Ovary (tissue), 9 donors: ENCODE data around the gene SLC25A38. TPM values are rescaled to one million over a fixed set of nuclear protein-coding genes. Genes with fewer than 3 reads are reported as not detected.

ENCODE experiments used
- DNase-seq, 5 donors: peaks; one replicate each; pipeline ENCODE4 v3.0.0-alpha.2; 2019 to 2020
- H3K27ac ChIP-seq, 2 donors: fragments of 200-600 bp; one replicate each; pipeline versions ENCODE4 v1.5.1 to v1.8.0; 2019 to 2022
- H3K27me3 ChIP-seq: fragments of 200-600 bp; one replicate; pipeline ENCODE4 v1.8.0; 2022
- H3K36me3 ChIP-seq: fragments of 200-600 bp; sonication (generic); one replicate; pipeline ENCODE4 v1.5.1; 2019
- H3K4me1 ChIP-seq: one replicate; pipeline ENCODE4 v1.8.1; 2013; ENCODE audit warnings: mild to moderate bottlenecking, moderate library complexity; ENCODE audit not compliant: insufficient read depth
- H3K4me3 ChIP-seq: fragments of 200-600 bp; sonication (generic); one replicate; pipeline ENCODE4 v1.5.1; 2017
- H3K9me3 ChIP-seq, 2 donors: fragments of 200-600 bp in 1 of 2; sonication (generic) in 1 of 2; one replicate each; pipeline versions ENCODE4 v1.5.1 to v1.8.1; 2013 to 2019; ENCODE audit warnings: mild to moderate bottlenecking in 1 of 2, moderate library complexity in 1 of 2
- CTCF ChIP-seq, 3 donors: fragments of 450-650 bp in 2 of 3; fragments of 200-600 bp in 1 of 3; IDR thresholded peaks; one replicate each; pipeline versions ENCODE4 v1.5.1 to v1.8.0; 2016 to 2022; ENCODE audit warnings: antibody characterized with exemption in 3 of 3, mild to moderate bottlenecking in 1 of 3
- EP300 ChIP-seq: sonication (generic); formaldehyde crosslinking; IDR thresholded peaks from one replicate; pipeline ENCODE4 v1.6.1; 2017; ENCODE audit warnings: antibody characterized with exemption
- POLR2A ChIP-seq: fragments of 450-650 bp; IDR thresholded peaks from one replicate; pipeline ENCODE4 v1.6.1; 2017; ENCODE audit warnings: antibody characterized with exemption, mild to moderate bottlenecking, moderate library complexity
- WGBS, 3 donors: extraction: QIAGEN DNeasy Blood & Tissue Kit in 1 of 3; methylation state at CpG; one replicate each; pipeline versions ENCODE4 v1.1.5 to v1.1.7; 2013 to 2017; 5-methylcytosine and 5-hydroxymethylcytosine counted together
- intact Hi-C, 4 donors: fragments of 100-400 bp; cut with DNase I; formaldehyde crosslinking; loops; one replicate each; pipeline versions ENCODE4 v1.11.0 to v1.15.1; 2022 to 2023
- polyA plus RNA-seq, 2 donors: library from polyadenylated mRNA; stranded (reverse); fragments of 200-250 nt in 1 of 2; fragments of 350-450 nt in 1 of 2; fragmentation: Illumina TruSeq in 1 of 2; extraction: RNeasy Lipid Tissue Mini Kit (QIAGEN cat#74804) in 1 of 2; gene quantifications; one replicate each; pipeline ENCODE4 v1.2.3, GENCODE V29; 2013 to 2014
- total RNA-seq, 7 donors: library from RNA; depleted of rRNA in 2 of 7; stranded (reverse); fragments of >200 nt in 2 of 7; fragmentation: NEBNext Ultra II Directional in 3 of 7; extraction: Animal tissue kit (Norgen Biotek cat#: 25700) in 3 of 7; gene quantifications; one replicate each; pipeline versions ENCODE4 v1.1.0 to v1.2.4, GENCODE V29; 2016 to 2023
- donor health status: DM: no; HTN: no; CAD: no; lungs with moderate emphysema.
- donor health status: DM: no; HTN: no; CAD: no.
- donor health status: Bipolar disorder and iron deficiency.
- donor health status: DM: yes; HTN: yes; CAD: no.
- donor health status: DM: no; HTN: no; CAD: no.
- donor health status: DM: yes; HTN: yes; CAD: no.

Gene SLC25A38
- total and polyA plus RNA-seq, 9 donors, result 28.8 to 70.5 (median 37.2) TPM

DNA sequence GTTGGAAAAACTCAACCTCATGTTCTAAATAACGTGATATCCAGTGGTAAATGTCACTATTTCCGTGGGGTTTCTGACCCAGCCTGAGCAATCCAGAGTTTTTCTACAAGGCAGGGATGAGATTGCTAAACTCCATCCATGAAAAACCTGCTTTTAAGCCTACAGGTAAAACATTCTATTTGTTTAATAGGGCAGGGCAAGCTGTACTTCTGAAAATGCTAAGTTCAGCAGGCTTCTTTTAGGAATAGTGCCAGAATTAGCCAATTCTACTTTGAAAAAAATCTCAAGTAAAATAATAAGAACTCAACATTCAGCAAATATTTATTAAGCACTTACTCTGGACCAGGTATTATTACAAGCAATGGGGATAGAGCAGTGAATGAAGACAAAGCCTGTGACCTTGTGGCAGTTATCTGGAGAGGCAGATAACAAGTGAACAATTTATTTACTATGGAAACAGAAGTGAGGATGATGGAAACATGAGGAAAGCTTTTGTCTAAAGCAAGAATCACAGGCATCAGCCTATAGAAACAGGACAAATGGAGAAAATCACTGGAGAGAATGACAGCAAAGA, 36.7 kb downstream of the SLC25A38 start:
- Histone ChIP-seq H3K9me3 (no peaks in the 10 kb centered on the region), H3K4me1 (no peaks in the 10 kb centered on the region), H3K27ac (no peak overlapping the region), H3K27me3 (no peaks in the 10 kb centered on the region), H3K4me3 (no peak overlapping the region), H3K36me3 (no peaks in the 10 kb centered on the region)
- WGBS, 3 donors, result 92 to 93% (median 92%) methylated on average over 2 of the region's 2 CpGs
- intact Hi-C loops, result loop anchor here in 1 of 4 donors (10.0 kb wide), 1 partner anchor 75 kb away; no protein-coding TSS in a partner anchor
- no peak for TF ChIP-seq CTCF (IDR thresholded peaks at IDR 0.05)
- no peak for TF ChIP-seq POLR2A
- no peak for TF ChIP-seq EP300
- DNase-seq, result no peak

GRCh38 chr3:39420543-39420942, 37.4 kb downstream of the SLC25A38 start:
- TF ChIP-seq CTCF (IDR thresholded peaks at IDR 0.05), result no peak
- TF ChIP-seq EP300, result no peak
- TF ChIP-seq POLR2A, result no peak
- 93 to 99% (median 98%) methylated on average over 2 of the region's 2 CpGs for WGBS, 3 donors
- intact Hi-C loops, result no loop called here
- Histone ChIP-seq H3K9me3 (no peaks in the 10 kb centered on the region), H3K4me1 (no peaks in the 10 kb centered on the region), H3K4me3 (no peak overlapping the region), H3K36me3 (no peaks in the 10 kb centered on the region), H3K27ac (no peak overlapping the region), H3K27me3 (no peaks in the 10 kb centered on the region)
- DNase-seq, result no peak

- DNase-seq, result no peak
- Histone ChIP-seq H3K4me1 (peaks cover under 1% of the 10 kb centered on the region), H3K27ac (no peak overlapping the region), H3K4me3 (no peak overlapping the region), H3K27me3 (no peaks in the 10 kb centered on the region), H3K36me3 (no peaks in the 10 kb centered on the region), H3K9me3 (no peaks in the 10 kb centered on the region)
- TF ChIP-seq CTCF (IDR thresholded peaks at IDR 0.05) (no peak), POLR2A (no peak), EP300 (no peak)
- intact Hi-C loops, result no loop called here
- WGBS, 3 donors, result 54 to 58% (median 56%) methylated on average over 1 of the region's 1 CpG
Observed at GRCh38 chr3:39423436-39423970, 40.3 kb downstream of the SLC25A38 start.

GRCh38 chr3:39426312-39426711, 43.1 kb downstream of the SLC25A38 start:
- Histone ChIP-seq H3K4me3 (no peak overlapping the region), H3K27me3 (no peaks in the 10 kb centered on the region), H3K9me3 (no peaks in the 10 kb centered on the region), H3K4me1 (peaks cover 2% of the 10 kb centered on the region), H3K27ac (no peak overlapping the region), H3K36me3 (no peaks in the 10 kb centered on the region)
- TF ChIP-seq CTCF (IDR thresholded peaks at IDR 0.05) (no peak), POLR2A (no peak), EP300 (no peak)
- WGBS, 3 donors, result 0 to 100% (median 53%) methylated on average over 1 of the region's 1 CpG
- no peak for DNase-seq
- intact Hi-C loops, result no loop called here
